HG03460 (cell line): Measurements from ENCODE around the gene TENM3.

ENCODE experiments used
- ATAC-seq: cut with Tn5 transposase; IDR thresholded peaks from one replicate; pipeline ENCODE4 v1.9.1; 2021; ENCODE audit not compliant: unreplicated experiment

TENM3 gene

DNA sequence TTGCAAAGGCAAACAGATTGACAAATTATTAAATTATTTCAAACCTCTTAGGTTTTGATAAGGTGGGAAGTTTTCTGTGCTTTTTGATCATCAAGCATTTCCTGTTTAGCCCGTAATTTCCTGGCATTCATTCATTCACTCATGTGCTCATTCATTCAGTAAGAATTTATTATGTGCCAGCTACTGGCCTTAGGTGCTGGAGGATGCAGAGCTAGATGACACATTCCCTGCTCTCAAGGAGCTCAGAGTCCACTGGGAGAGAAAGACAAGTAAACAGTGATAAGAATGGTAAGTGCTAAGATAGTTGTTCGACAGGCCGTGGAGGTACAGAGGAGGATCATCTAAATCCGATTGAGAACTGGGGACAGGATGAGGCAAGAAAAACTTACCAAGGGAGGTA lies 520.9 kb downstream of the TENM3 start:
- no peak for ATAC-seq

DNA sequence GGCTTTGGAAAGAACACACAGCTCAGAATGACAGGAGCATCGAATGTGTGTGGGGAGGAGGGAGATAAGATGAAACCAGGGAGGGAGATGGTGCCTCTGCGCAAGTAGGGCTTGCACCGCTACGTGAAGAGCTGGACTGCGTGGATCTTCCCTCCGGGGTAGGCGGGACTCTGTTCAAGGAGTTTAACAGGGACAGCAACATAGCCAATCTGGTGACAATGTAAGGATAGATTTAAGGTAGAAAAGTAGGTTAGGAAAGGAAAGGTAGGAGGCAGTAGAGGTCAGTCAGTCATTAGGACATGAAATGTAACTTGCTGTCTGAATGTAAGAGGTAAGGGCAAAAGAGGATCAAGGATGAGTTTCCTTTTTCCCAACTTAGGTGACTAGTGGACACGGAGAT lies 521.4 kb downstream of the TENM3 start:
- no peak for ATAC-seq

DNA sequence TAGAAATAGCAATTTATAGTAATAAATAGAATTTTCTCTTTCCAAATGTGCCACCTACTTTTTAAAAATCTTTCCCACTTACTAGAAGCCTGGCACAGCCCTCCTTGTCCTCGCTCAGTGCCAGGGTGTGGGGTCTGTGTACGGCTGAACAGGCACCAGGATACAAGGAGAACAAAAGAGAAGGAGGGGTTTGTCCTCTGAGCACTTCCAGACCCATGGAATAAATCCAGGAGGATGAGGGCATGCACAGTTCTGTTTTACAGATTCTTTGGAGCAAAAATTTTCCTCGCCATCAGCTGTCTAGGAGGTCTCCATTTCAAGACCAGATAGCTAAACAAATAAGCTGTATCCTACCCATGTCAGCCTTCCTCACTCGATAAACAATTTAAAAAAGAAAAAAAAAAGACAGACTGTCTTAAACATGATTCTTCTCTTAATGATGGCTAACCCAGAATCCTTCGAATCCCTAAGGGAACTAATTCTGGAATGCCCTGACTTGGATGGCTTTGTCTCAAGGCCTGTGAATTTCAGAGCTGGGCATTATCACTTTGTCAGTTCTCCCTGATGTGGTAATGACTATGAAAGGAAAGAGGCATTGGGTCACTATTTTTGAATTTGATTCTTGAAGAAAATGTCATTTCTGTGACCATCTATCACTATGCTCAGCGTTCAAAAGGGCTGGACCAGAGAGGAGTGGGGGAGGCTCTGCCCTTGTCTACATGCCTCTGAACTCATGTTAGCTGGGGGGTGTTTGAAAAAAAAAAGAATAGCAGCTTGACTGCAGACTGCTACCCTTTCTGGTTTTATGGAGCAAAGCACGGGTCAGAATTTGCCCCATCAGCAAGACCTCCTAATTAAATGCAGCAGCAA lies 523.0 kb downstream of the TENM3 start:
- no peak for ATAC-seq

DNA sequence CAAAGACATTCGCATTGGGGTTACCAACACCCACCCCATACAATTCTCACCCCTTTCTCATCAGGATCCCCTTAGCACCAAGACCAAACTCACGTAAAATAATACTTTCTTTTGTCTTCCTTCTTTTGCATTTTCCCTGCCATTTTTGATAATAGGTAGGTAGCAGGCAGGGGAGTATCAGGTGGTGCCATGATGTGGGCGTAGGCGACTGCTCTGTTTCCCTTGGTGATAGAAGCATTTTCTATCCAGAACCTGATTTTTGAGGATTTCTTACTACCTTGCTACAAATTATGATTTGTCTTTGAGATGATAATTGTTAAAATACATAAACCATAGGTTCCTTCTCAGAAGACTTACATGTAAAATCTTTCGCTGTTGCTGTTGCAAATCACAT lies 523.7 kb downstream of the TENM3 start:
- no peak for ATAC-seq

DNA sequence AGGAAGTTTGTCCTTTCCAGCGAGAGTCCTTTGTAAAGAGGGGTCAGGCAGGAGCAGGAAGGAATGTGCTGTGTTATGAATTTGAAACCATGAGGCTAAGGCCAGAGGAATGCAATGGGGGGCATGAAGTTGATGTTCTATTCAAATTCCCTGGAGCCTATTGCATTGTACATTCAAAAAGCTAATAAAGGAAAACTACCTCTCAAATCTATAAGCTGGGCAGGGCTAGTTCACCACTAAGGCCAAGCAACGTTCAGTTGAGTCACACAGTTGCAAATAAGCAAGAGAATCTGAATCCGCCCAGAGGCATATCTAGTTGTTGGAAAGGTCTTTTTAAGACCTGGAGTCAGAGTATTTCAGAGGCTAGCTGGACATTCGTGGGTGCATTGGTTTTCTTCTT lies 525.6 kb downstream of the TENM3 start:
- no peak for ATAC-seq

DNA sequence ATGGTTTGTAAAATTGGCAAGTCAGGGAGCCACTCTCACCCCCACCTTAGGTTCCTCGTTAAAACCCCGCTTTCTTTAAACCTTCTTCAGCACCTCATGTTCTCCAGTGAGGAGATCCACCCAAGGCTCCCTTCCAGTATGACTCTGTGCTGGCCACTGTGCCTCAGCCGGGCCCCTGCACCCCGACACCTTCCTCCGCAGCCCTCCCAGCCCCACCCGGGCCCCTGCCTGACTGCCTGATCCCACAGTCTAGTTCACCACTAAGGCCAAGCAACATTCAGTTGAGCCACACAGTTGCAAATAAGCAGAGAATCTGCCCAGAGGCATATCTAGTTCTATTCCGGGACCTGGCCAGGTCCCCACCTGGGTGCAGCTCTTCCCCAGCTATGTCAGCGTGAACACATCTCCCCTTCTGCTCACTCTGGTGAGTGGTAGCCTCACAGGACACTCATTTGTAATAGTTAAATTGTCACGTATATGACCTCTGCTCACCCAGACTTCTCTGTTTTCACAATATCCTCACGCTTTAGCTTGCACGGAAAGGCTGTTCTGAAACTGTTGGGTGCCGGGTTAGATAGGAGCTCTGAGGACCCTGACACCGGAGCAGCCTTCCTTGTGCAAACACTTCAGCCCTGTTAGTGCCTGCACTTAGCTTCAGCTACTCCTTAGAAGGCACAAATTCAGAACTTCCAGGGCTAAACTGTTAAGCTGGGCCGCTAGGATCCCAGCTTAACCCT lies 527.2 kb downstream of the TENM3 start:
- ATAC-seq, result no peak

DNA sequence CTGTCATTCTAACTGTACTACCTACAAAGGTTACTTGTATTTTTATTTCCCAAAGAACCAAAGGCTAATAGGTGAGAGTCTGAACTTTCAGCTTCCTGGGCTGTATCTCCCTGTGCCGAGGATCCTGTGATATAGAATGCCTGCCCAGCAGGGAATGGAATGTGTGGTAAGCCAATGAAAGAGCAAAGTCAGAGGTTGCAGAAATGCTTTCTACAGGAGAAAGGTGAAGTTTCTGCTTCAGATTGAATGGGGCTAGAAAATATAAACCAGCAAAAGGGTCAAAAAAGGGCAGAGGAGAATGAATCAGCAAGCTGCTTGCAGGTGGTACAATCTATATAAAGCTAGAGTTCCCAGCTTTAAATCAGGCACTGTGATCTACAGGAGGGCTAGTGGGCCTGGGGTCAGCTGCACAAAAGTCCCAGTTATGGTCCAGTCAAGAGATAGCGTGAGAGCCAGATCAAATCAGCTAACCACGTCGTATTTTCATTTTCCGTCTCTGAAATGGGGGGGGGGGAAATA lies 527.9 kb downstream of the TENM3 start:
- ATAC-seq, result no peak

DNA sequence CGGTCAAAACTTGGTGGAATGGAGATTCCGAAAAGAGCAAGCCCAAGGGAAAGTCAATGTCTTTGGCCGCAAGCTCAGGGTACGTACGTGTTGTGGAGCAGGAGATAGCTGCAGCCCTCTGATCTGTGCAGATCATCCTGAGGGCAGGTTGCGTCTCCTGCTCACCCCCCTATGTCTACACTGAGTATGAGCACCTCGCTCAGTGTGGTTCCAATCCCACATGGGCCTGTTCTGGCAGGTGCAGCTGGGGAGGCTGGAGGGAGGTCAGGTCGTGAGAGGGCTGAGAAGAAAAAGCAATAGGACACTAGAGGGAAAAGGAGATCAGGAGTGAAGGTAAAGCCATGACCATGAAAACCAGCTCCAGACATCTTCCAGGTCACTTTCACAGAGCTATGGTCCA lies 531.9 kb downstream of the TENM3 start:
- ATAC-seq, result no peak

DNA sequence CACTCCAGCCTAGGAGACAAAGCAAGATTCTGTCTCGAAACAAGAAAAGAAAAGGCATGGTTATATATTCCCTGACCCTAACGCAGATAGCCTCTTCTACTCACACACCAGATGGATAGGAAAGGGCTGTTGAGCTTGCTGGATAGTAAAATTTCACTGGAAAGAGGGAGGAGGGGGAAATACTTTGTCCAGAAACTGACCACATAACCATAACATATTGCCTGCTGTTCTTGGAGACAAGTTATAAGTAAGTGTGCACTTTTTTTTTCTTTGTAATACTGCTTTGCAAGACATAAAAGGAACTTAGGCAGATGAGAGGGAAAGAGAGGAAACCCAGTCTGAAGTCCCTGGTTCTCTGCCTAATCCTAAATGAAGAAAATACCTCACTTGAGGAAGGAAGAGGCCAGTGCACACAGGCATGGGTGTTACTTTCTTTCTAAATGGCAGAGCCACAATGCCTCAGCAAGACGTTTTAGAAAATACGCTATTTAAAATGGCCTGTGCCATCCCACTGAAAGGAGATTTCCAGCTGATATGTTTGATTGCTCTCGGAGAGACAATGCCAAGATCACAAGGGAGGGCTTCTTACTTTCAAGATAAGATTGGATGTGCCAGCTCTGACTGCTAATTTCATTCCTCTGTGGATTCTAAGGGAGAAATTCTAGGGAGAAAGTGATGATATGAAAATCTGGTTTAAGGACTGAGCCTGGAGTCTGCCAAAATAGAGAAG lies 533.3 kb downstream of the TENM3 start:
- ATAC-seq, result no peak

DNA sequence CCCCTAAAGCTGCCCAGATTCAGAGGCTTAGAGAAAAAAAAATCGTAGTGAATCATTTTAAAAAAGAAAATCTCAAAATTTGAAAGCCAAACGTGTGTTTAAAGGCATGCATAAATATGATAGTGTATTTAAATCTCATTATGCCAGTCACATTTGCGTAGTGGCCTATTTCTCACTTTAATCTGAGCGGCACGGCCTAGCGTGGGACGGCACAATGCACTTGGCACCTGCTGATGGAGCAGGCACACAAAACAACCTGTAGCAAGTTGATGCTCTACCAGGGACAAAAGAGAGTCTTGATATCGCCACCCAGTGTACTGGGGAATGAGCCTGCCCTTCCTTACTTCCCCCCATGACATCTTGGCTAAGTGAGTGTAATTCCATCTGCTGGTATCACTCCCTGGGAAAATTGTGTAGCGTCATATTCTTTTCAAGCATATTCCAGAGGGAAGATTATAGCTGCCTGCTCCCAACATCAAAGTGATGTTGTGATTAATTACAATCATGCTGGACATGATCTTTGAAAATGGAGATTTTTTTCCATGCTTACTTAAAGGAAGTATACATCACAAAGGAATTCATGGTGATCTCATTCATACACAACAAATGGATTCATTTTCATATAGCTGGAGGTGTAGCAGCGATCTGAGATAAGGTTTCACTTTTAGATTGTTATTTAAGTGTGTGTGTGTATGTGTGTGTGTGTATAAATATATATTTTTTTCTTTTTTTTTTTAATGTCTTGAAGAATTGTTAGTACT lies 535.2 kb downstream of the TENM3 start:
- no peak for ATAC-seq

DNA sequence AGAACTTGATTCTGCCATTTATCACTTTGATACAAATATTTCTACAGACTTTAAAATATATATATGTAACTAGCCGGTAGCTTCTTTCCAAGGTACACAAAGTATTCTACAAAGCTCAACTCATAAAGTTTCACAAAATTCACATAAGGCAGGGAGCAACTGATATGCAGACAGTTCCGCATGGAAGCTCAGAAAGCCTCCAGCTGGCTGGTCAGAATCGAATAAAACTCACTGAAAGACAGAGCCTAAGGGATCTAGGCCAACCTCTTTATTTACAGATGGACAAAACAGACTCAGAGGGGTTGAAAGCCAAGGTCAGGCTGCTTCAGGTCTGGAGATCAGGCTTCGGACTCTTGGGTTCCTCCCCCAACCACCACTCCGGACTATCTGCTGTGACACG lies 543.8 kb downstream of the TENM3 start:
- no peak for ATAC-seq

DNA sequence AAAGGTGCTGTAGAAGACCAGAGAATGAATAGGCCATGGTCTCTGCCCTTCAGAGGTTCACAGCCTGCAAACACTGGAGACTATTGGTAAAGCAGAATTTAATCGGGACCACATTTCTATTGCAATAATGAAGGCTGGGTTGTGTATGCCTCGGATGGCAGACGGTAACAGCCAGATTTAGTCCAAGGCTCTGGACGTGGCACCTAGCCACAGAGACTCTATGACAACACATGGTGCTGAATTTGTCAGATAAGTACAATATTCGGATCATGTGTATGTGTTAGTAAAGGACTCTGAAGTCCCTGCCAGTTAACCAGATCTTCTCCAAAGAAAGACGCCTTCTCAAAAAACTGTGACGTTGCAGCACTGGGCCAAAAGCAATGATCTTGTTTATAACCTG lies 545.0 kb downstream of the TENM3 start:
- ATAC-seq, result no peak

DNA sequence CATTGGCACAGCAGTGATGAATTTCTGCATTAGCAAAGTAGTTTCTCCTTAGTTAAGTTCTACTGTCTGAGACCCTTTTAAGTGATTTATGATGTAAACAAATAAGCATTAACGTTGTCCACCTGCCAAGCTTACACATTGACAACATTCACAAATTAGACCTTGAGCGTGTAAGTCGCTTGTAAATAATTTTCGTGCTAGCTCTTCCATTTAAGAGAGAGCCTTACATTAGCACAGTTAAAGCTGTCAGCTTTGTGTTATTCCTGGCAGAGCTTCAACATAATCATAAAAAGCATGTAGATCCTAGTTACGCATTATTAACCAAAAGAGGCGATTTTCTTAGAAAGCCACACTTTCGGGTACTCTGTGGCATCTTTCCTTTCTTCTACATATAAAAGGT lies 546.3 kb downstream of the TENM3 start:
- no peak for ATAC-seq

DNA sequence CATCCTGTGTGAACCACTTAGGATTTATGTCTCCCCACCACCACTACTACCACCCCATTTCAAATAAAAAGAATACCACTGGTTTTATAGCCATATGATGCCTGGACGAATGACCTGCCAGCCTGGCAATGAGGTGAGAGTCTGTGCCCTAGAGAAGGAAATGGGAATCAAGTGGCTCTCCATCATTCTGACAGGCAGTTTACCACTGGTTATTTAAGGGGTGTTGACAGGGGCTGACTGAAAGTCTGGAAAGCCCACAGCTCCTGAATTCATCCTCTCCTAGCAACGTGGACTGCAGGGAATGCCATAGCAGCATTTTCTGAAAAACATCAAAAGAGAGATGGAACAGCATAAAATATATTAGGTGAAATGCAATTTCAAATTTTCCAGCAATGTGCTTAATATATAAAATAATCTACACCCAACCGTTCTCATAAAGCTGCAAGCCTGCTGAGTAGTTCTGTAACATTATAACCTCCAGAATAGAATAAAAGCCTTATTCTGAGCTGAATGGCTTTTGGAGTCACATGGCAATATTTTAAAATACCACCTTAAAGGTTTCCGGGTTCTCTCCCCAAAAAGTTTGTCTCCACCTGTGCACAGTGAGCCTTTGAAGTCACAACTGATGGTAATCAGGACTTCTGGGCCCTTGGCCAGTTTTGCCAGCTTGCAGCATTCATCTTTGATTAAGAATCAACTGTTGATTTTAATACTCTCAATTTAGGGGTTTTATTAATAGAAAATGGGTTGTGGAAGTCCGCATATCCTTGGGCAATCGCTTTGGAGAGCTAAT lies 552.4 kb downstream of the TENM3 start:
- no peak for ATAC-seq

DNA sequence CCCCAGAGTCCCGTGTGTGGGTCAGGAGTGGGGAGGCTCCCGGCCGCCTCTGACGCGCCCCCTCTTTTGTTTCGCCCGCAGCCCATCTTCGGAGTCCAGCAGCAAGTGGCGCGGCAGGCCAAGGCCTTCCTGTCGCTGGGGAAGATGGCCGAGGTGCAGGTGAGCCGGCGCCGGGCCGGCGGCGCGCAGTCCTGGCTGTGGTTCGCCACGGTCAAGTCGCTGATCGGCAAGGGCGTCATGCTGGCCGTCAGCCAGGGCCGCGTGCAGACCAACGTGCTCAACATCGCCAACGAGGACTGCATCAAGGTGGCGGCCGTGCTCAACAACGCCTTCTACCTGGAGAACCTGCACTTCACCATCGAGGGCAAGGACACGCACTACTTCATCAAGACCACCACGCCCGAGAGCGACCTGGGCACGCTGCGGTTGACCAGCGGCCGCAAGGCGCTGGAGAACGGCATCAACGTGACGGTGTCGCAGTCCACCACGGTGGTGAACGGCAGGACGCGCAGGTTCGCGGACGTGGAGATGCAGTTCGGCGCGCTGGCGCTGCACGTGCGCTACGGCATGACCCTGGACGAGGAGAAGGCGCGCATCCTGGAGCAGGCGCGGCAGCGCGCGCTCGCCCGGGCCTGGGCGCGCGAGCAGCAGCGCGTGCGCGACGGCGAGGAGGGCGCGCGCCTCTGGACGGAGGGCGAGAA lies 556.5 kb downstream of the TENM3 start:
- ATAC-seq, result no peak

DNA sequence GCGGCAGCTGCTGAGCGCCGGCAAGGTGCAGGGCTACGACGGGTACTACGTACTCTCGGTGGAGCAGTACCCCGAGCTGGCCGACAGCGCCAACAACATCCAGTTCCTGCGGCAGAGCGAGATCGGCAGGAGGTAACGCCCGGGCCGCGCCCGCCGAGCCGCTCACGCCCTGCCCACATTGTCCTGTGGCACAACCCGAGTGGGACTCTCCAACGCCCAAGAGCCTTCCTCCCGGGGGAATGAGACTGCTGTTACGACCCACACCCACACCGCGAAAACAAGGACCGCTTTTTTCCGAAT lies 557.0 kb downstream of the TENM3 start:
- no peak for ATAC-seq

DNA sequence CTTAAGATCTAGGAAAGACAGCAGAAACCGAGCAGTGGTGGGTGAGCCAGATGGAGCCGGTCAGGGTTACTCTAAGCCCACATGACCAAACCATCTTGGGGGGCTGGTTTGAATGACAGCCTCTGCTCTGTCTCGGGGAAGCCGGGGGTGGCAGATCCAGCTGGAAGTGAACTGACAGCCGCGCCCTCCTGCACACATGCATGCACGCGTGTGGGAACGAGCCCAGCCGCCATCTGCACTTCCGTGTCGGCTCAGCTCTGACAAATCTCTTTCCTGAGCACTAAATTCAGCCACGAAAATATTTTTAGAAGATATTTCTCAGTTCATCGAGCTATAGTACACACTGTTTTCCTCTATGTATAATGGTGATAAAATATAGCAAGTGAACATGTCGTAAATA lies 558.4 kb downstream of the TENM3 start:
- ATAC-seq, result no peak

DNA sequence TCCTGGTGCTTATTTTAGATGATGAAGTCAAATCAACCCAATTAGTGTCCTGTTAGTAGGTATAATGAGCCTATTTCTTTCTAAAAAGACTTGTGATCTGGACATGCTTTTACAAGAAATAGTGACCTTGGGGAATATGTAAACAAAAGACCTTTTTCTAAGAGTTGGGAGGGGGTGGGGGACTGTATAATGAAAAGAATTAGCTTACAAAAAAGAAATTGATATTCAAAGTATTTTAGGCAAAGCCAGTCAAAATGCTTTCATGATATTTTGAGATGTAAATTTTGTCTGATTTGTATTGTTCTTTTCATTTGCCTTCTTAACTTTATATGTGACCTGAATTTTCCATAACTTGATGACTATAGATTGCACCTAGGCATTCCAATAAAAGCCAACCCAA lies 559.4 kb downstream of the TENM3 start:
- no peak for ATAC-seq

DNA sequence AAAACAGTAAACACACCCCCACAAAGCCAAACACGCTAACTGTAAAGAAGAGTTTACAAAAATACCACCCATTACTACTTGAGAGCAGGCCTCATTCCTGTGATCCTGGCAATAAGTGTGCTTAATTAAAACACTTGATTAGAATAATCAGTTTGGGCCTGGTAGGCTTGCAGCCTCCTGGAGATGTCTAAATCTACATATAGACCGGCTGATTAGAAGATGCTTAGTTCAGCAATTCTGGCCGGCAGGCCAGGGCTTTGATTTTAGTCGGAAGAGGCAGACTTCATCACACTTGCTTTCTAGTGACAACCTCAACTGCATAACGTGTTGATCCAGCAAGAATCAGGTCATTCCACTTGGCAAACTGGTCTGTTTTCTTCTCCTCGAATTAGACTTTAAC lies 560.0 kb downstream of the TENM3 start:
- ATAC-seq, result no peak

DNA sequence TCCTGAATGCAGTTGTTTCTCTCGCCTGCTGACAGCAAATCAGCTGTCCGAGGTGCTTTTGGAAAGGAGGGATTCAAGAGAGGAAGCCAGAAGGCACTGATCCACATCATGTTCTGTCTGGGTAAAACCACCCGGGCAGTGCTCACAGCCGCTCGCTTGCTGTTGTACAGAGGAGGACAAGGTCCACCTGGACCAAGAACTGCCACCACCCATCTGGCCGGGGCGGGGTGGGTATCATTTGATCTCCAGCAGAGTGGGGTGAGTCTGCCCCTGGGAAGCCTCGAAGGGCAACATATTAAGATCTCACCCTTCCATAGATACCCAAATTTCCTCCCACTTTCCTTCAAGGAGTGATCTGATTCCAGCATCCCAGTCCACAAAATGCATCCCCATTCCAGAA lies 560.9 kb downstream of the TENM3 start:
- no peak for ATAC-seq
